Activated CD4-positive, CD25-positive, alpha-beta regulatory T cell treated with anti-CD3 and anti-CD28 coated beads, Interleukin-2, amount 50 U/mL, for 16 hours (primary cell): ENCODE measurements around the gene KRTAP5-1.
"Not testable (repeated sequence)": the region's sequence is repeated elsewhere in the genome, so short reads cannot be mapped to it uniquely, and the experiment has no call there.

Experiments used
- DNase-seq: peaks from one replicate; pipeline ENCODE4 v3.0.0-alpha.2; 2020; ENCODE audit warnings: low read depth, low spot score

KRTAP5-1 gene

DNA sequence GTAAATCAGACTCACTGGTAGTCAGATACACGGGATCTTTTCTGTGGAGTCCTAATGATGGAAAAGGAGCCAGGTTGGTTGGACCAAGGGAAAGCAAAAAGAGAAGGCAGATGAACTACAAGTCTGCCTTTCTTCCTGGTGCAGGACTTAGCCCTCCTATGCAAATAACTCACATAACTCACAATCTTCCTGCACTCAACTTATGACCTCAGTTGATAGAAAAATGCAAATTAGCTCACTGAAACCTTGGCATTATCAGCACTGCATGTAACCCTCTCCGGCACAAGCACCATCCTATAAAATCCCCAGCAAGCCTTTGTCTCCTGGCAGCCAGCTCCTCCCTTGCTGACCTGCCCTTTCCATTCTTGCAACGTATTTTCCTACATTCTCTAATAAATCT is 16.6 kb upstream of the KRTAP5-1 start:
- not testable (repeated sequence) for DNase-seq

DNA sequence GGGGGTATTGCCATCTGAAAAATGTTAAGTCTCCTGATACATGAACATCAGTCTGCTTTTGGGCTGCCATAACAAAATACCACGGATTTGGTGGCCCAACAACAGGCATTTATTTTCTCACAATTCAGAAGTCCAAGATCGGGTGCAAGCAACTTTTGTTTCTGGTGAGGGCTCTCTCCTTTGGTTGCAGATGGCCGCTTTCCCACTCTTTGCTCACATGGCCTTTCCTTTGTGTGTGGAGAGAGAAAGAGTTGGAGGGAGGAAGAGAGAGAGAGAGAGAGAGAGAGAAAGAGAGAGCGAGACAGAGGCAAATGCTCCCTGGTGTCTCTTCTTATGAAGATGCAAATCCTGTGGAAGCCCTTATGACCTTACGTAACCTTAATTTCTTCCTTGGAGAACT is 15.5 kb upstream of the KRTAP5-1 start:
- no peak for DNase-seq

DNA sequence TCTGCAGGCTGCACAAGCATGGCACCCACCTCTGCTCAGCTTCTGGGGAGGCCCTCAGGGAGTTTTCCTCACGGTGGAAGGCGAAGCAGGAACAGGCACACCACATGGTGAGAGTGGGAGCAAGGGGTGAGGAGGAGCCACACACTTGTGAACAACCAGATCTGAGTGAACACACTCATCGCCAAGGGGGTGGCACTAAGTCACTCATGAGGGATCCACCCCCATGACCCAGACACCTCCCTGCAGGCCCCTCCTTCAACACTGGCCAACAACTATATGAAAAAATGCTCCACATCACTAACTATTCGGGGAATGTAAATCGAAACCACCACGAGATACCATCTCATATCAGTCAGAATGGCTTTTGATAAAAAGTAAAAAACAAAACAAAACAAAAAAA is 13.7 kb upstream of the KRTAP5-1 start:
- no peak for DNase-seq

DNA sequence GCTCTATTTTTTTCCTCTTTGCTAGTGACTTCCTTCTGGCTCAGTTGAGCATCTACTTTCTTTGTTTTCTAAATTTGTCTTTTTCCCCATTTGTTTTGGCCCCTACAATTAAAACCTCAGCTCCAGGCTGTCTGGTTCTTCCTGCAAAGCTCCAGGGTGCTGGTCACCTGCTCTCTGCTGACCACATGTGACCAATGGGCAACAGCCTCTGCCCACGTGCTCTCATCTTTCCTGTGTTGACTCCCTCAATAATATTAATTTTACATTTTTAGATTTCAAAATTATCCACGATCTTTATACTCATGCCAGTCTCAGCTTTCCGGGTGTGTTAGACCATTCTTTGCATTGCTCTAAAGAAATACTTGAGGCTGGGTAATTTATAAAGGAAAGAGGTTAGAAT is 13.3 kb upstream of the KRTAP5-1 start:
- DNase-seq = not testable (repeated sequence)

DNA sequence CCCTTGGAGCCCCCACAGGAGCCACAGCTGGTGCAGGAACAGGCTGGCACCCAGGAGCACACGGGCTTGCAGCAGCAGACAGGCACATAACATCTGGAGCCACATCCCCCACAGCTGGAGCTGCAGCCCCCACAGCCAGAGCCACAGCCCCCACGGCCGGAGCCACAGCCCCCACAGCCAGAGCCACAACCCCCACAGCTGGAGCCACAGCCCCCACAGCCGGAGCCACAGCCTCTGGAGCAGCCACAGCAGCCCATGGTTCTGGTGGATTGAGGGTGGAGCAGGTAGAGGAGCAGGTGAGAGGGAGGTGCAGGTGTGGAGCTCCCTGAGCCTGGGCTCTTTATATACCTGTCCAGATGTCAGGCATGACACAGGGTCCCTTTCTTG is 12.9 kb upstream of the KRTAP5-1 start, which contains the start of gene KRTAP5-2:
KRTAP5-2 (minus strand) TSS at position 301 of the 387 bp plus-strand sequence; CDS start at position 257, 44 bp downstream.
- no peak for DNase-seq

DNA sequence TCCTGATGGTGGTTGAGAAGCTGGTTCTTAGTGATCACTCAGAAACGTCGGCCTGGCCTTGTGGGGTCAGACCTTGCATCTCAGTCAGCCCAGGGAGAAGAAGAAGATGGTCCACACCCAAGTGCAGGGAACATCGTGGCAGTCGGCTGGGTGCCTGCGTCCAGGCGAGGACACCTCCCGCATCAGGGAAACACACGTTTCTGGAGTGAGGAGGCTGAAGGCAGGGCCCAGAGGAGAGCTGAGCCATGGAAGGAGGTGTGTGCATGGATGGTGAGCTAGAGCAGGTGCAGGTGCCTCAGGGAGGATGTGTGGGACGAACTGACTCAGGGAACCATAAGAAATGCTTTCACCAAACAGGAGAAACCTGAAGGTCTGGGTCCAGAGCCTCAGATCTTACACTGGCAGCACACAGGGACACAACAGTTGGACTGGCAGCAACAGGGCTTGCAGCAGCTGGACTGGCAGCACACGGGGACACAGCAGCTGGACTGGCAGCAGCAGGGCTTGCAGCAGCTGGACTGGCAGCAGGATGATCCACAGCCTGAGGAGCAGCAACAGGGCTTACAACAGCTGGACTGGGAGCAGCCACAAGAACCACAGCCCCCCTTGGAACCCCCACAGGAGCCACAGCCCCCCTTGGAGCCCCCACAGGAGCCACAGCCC is 12.4 kb upstream of the KRTAP5-1 start:
- no peak for DNase-seq

DNA sequence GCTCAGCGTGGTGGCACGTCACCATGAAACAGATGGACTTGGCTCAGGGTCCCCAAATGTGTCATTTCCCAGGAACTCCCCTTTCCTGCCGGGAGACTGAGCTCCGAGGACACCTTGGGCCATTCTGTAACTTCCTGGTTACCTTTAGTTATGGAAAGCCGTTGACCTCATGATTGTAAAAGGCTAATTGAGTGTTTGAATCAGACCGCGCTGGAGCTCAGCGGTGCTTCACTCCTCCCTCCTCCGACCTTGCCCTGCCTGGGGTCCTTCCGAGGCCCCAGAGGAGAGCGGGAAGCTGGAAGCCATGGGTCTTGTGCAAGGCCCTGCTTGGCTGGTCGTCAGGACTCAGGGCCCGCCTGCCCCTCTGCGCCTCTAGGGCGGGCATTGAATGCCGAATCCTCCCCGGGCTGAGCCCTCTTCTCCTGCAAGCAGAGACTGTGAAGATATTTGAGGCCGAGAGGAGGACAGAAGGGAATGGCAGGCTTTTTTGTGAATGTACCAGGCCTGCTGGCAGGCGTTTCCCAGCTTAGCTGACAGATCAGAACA is 11.6 kb upstream of the KRTAP5-1 start:
- DNase-seq = not testable (repeated sequence)

DNA sequence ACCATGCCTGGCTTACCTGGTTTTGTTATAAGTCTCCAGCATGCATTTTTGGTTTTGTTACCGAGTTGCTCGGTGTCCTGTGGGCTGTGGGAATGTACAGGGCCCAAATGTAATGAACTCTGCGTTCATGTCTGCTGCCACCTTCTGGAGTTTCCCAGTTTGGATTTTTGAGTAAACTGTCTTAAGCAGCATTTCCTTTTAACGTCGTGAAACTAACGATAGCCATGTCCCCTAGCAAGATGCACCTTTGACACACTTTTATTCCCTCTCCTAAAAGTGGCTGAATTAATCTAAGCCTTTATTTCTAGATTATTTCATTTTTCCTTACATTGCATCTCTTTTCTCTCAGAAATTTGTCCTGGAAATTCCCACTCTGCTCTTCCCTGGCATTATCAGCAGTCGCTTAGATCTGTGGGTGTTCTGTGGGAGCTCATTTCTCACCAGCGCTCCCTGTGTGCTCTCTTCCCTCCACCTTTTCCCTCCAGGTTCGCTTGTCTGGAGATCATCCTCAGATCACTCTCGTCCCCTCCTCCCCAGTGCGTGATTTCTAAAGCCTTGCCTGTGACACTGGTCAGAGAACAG is 11.0 kb upstream of the KRTAP5-1 start:
- not testable (repeated sequence) for DNase-seq

DNA sequence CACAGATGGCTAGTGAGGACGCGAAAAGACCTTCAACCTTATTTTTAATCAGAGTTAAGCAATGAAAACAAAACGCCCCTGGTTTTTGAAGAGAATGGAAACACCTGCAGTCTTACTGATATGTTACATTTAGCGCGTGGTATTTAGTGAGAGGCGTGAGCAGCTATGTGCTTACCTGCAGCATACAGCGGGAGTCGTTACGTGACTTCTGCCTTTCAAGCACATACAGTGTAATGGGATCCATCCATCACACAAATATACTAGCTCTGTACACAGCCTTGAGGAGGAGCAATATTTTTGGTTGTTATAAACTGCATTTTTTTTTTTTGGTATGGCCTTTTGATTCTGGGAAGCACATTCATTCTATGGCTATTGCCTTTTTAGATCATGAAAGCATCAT is 7.5 kb upstream of the KRTAP5-1 start:
- no peak for DNase-seq

DNA sequence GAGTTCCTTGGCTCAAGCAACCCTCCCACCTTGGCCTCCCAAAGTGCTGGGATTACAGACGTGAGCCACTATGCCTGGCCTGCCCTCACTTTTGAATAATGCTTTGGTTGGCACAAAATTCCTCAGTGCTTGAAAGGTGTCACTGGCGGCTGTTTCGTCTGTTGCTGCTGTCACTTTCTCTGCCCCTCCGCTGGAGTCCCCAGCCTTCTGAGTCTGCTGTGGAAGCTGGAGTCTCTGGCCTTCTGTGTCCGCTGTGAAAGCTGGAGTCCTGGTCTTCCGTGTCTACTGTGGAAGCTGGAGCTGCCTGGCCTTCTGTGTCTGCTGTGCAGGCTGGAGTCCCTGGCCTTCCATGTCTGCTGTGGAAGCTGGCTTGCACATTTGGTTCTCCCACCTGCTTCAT is 4.9 kb upstream of the KRTAP5-1 start:
- DNase-seq = no peak

DNA sequence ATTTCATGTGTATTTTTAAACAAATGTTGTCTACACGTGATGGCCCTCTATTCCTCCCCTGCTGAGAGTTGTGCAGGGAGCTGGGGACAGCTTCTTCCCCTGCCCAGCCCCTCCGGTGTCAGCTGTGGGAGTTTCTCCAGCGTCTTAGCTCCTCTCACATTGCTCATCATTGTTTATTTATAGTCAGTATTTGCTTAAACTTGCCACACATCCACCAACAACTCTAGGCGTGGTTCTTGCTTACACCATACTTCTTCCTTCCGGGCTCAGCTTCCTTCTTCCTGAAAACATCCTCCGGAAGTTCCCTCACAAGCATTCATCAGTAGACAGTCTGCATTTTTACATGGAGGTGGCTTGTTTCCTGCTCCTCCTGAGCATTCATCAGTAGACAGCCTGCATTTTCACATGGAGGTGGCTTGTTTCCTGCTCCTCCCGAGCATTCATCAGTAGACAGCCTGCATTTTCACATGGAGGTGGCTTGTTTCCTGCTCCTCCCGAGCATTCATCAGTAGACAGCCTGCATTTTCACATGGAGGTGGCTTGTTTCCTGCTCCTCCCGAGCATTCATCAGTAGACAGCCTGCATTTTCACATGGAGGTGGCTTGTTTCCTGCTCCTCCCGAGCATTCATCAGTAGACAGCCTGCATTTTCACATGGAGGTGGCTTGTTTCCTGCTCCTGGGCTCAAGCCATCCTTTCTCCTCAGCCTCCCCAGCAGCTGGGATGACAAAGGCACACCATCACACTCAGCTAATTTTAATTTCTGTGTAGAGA is 4.3 kb upstream of the KRTAP5-1 start:
- DNase-seq = not testable (repeated sequence)

DNA sequence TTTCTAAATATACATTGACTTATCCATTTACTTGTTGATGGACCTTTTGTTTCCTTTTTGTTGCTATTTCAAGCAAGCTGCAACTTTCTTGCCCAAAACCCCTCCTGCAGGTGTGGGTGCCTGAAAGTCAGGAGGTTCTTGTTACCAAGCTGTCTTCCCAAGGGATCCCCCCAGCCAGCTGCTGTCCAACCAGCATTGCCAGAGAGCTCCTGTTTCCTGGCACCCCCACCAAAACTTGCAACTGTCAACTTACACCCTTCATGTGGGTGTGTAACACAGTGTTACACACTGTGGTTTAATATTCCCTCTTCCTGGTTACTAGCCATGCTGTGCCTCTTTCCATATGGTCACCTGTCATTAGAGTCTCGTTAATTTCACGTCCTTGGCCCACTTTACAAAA is 1.6 kb upstream of the KRTAP5-1 start:
- DNase-seq = no peak

DNA sequence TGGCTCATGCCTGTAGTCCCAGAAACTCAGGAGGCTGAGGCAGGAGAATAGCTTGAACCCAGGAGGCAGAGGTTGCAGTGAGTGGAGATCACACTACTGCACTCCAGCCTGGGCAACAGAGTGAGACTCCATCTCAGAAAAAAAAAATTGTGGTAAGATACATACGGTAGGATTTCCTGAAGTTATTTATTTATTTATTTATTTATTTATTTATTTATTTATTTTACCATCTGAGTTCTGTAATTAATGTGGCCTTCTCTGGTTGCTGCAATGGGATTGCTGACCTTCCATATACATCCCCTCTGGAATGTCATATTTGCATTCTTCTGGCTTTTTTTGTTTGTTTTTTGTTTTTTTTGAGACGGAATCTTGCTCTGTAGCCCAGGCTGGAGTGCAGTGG is 2.2 kb downstream of the KRTAP5-1 start:
- DNase-seq = not testable (repeated sequence)

DNA sequence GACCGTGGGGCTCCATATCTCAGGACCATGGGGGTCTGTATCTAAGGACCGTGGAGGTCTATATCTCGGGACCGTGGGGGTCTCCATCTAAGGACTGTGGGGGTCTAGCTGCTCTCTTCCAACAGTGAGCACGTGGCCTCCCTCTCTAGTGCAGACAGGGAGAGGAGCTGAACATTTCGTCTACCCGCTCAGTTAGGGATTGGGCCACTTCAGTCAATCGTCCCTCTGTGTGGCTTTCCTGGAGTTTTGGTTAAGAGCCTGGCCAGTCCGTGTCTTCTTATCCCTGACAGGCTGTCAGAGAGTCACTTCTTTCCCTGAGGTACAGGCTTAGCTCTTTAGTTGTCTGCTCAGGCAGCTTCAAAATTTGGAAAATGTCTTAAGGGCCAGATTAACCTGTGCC is 3.1 kb downstream of the KRTAP5-1 start:
- no peak for DNase-seq

DNA sequence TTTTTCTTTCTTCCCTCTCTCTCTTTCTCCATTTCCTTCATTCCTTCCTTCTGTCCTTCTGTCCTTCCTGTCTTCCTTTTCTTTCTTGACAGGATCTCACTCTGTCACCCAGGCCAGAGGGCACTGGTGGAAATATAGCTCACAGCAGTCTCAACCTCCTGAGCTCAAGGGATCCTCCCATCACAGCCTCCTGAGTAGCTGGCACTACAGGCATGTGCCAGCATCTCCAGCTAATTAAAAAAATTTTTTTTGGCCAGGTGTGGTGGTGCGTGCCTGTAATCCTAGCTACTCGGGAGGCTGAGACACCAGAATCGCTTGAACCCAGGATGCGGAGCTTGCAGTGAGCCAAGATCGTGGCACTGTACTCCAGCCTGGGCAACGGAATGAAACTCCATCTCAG is 8.3 kb downstream of the KRTAP5-1 start:
- DNase-seq = no peak

DNA sequence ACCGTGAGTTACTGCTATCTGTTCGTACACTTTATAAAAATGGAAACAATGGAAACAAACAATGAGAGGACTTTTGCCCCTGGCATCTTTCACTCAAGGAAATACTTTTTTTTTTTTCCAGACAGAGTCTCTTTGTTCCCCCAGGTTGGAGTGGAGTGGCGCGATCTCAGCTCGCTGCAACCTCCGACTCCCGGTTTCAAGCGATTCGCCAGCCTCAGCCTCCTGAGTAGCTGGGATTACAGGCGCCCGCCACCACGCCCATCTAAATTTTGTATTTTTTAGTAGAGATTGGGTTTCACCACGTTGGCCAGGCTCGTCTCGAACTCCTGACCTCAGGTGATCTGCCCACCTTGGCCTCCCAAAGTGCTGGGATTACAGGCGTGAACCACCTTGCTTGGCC is 9.3 kb downstream of the KRTAP5-1 start:
- not testable (repeated sequence) for DNase-seq

DNA sequence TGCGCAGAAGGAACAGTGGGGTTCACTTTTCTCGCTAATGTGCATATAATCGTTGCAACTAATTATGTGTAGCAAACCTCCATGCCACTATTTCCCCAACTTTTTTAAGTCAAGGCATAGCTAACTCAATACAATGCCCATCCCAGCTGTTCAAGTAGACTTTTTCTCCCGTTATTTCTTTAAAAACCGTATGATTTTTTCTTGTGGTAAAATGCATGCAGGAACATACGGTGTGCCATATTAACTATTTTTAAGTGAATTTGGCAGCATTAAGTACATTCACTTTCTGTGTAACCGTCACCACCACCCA is 10.2 kb downstream of the KRTAP5-1 start:
- no peak for DNase-seq

DNA sequence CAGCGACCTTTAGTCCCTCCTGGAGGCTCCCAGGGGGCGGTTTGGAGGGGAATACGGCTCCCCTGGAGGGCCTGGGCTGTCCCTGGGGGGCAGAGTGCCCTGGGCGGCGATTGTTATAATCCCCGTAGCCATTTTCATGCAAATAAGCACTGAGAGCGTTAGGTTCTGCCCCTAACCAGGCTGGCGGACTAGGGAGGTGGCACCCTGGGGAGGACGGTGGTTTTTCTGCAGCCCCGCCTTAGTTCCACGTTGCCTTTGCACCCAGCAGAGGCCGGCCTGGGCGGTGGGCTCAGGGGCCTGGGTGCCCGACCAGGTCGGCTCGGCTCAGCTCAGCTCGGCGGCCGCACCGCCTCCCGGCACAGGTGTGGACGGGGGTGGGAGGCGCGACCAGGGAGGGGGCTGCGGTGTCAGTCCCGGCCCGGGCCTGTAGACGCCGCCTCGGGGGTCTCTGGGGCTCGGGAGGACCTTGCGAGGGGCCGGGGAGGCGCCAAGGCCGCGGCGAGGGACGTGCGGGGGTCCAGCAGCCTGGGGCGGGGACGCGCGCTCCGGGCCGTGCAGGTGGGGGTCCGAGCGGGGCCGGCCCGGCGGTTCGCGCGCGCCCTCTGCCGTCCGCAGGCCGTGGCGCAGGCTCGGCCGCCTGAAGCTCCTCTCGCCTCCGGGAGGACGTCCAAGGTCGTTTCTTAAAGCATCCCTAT is 10.7 kb downstream of the KRTAP5-1 start:
- DNase-seq = no peak

DNA sequence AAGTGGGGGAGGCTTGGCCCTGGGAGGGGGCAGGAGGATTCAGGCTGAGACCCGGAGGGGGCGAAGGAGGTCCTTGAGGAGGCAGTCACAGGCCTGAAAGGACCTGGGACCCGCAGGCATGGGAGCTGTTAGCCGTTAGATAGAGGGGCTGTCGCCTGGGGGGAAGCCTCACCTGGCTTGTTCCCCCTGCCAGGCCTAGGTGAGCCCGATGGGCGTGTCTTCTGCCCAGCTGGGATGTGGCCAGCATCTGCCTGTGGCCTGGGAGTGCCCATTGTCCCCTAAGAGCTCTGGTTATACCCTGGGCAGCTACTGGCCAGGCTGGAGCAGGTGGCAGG is 11.2 kb downstream of the KRTAP5-1 start:
- no peak for DNase-seq

DNA sequence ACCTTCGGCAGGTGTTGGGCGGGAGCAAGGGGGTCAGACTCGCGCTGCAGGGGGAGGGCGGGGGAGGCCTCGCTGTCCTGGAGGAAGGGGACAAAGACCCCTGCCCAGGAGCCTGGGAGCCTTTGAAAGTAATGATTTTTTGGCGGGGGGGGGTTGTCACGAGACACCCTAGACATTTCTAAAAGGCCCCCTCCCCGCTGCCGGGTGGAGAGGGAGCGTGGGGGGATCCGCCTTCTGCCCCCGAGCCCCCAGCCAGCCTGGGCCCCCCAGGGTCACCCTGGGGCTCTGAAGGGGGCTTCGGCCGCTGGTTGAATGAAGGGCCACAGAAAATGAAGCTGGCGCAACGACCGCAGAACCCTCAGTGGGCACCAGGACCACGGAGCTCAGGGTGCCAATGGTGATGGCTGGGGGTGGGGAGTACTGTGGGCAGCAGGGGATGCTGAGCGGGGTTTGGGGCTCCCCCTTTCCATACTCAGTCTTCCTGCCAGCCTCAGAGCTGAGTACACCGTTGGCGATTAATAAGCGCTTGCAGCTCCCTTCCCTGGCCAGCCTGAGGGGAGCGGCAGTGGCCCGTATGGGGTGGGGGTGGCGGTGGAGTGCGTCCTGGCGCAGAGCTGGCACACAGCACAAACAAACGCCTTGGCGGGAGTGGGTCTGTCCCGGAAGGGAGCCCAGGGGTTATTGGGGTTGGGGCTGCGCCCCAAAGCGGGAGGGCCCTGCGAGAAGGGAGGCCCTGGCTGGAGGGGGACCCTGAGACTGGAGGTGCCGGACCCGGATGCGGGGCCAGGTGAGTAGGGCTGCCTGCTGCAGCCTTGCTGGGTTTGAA is 11.8 kb downstream of the KRTAP5-1 start:
- DNase-seq = no peak
